ENCODE results near the gene TMEM182. TPM values are rescaled to one million over a fixed set of nuclear protein-coding genes. Genes with fewer than 3 reads are reported as not detected.

TMEM182 gene
- total and polyA plus RNA-seq, 2 of the 4 experiments (the other 2 are of a cell fraction): 1.3 to 1.4 TPM

- H3K18ac ChIP-seq (ENCODE audit: low read depth, low read length): no peak overlapping the region
- H4K5ac ChIP-seq (ENCODE audit: low read depth, low read length): no peak overlapping the region
- H3K23ac ChIP-seq (ENCODE audit: low read depth, low read length): no peak overlapping the region
- no peak for TF ChIP-seq MXI1 (IDR thresholded peaks at IDR 0.05; ENCODE audit: borderline replicate concordance, low read depth, low read length)
- TF ChIP-seq CHD1 (IDR thresholded peaks at IDR 0.05; ENCODE audit: low read depth, low read length): no peak
- TF ChIP-seq MAZ (IDR thresholded peaks at IDR 0.05; ENCODE audit: borderline replicate concordance, low read depth, low read length): no peak
- H3K9me3 ChIP-seq (ENCODE audit: control insufficient read depth, insufficient read depth, low read length): no peaks in the 10 kb centered on the region
- H2BK15ac ChIP-seq (ENCODE audit: low read depth, low read length): no peak overlapping the region
- H3K9ac ChIP-seq (ENCODE audit: low read depth, low read length): no peak overlapping the region
- dilution Hi-C loops (cut with HindIII; ENCODE audit: low sequenced_read_pairs, unreplicated experiment): no loop called here
- no peak overlapping the region for H3K4me3 ChIP-seq (ENCODE audit: insufficient read depth, low read depth, low read length)
- no peaks in the 10 kb centered on the region for H3K79me1 ChIP-seq (ENCODE audit: low read depth in 1 of 2, low read length in 2 of 2)
- ATAC-seq (ENCODE audit: low read depth) (no peak), DNase-seq (no peak)
- no peak overlapping the region for H2BK20ac ChIP-seq (ENCODE audit: low read depth, low read length)
- no CpG with 5 or more reads among the region's 2 CpGs for WGBS, 2 experiments (ENCODE audit: extremely low coverage in 2 of 2, insufficient read length in 1 of 2)
- H3K36me3 ChIP-seq (ENCODE audit: control insufficient read depth, insufficient read depth, low read length): no peaks in the 10 kb centered on the region
- no peaks in the 10 kb centered on the region for H3K4me1 ChIP-seq (ENCODE audit: control insufficient read depth, insufficient read depth, low read length)
- ChIA-PET CTCF (no interaction called here), POLR2A (ENCODE audit: unreplicated experiment) (no interaction called here)
- H4K8ac ChIP-seq (ENCODE audit: low read depth in 2 of 2, low read length in 2 of 2): no peak overlapping the region
- no peak overlapping the region for H3K4ac ChIP-seq (ENCODE audit: low read depth, low read length)
- H3K56ac ChIP-seq (ENCODE audit: extremely low read depth, insufficient read depth, low read length): no peak overlapping the region
- no peak overlapping the region for H2AK5ac ChIP-seq (ENCODE audit: low read depth, low read length)
- H3K27ac ChIP-seq (ENCODE audit: insufficient read depth, low read length): no peak overlapping the region
- no TSS peak for BruUV-seq (replicated peaks)
- H2BK5ac ChIP-seq (ENCODE audit: low read depth, low read length, poor library complexity, severe bottlenecking): no peak overlapping the region
- no peak overlapping the region for H2AFZ ChIP-seq (replicated peaks; ENCODE audit: low read length, poor library complexity)
- H3K14ac ChIP-seq (replicated peaks; ENCODE audit: low read depth, low read length): no peak overlapping the region
- H3K27me3 ChIP-seq (ENCODE audit: control insufficient read depth, insufficient read depth, low read length): no peaks in the 10 kb centered on the region
- no peak overlapping the region for H4K91ac ChIP-seq (ENCODE audit: insufficient read depth, low read depth, low read length)
- no peak overlapping the region for H3K4me2 ChIP-seq (ENCODE audit: low read depth, low read length)
- intact Hi-C loops (cut with micrococcal nuclease): no loop called here
- H2BK120ac ChIP-seq (ENCODE audit: low read depth, low read length): no peak overlapping the region
- in situ Hi-C loops (cut with MboI; ENCODE audit: low sequenced_read_pairs): no loop called here
- no peaks in the 10 kb centered on the region for H4K20me1 ChIP-seq (ENCODE audit: insufficient read depth, low read length)
- H2AK9ac ChIP-seq (replicated peaks; ENCODE audit: low read depth, low read length, poor library complexity): no peak overlapping the region
- H3K9me1 ChIP-seq (ENCODE audit: insufficient read depth, low read length): no peaks in the 10 kb centered on the region
Observed at GRCh38 chr2:102815285-102815684, 53.5 kb downstream of the TMEM182 start.

Data from IMR-90 (cell line).